Left forelimb (tissue), 1 donor: Measurements from ENCODE around the gene PTGER3.
"Not testable (repeated sequence)": the region's sequence is repeated elsewhere in the genome, so short reads cannot be mapped to it uniquely, and the experiment has no call there.

Experiments used
- DNase-seq: peaks from one replicate; pipeline ENCODE4 v3.0.0-alpha.2; 2018; ENCODE audit warnings: low spot score

PTGER3 gene

DNA sequence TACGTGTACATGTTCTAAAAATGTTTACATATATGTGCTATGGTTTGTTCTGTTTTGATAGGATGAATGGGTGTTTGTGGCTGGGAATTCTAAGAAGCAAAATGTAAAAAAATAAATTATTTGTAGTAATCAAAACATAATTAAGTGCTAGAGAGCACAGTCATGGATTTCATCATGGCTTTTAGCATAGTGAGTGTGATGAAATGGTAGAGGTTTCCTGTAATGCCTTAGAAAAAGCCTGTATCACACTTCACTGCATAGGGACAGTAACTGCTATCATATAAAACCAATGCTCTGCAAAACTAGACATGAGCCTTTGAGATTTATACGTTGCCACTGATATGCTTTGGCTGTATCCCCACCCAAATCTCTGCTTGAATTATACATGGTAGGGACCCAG lies 99.8 kb downstream of the PTGER3 start:
- no peak for DNase-seq

DNA sequence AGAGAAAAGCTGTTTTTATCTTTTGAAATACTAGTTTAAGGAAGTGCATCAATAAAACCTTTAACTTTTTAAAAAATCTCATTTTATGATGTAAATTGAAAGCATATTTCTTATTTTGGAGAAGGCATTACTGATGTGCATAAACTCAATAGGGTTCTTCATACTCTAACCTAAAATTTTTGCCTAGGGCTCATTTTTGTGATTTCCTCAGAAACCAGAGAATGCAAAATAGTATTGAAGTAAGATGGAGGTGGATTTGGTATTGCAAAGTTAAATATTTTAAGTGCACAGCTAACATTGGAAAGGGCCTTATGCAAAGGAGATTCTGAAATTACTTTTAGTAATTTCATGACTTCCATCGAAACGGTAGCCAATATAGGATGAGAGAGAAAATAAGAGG lies 101.9 kb downstream of the PTGER3 start:
- DNase-seq: no peak

DNA sequence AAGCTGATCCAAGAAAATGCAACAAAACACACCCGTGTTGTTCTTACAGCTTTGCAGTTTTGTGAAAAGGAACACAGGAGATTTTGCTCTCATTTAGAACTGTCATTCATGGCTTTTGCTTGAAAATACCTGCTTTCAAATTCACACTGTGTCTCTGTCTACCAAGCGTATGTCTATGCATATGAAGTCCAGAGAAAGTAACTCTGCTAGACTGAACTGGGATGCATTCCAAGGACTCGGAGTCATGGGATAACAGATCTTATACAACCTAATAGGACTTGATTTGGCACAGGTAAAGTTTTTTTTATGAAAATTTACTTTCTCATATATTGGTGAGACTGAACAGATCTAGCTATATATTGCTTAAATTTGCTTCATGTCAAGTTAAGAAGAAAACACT lies 102.4 kb downstream of the PTGER3 start:
- no peak for DNase-seq

DNA sequence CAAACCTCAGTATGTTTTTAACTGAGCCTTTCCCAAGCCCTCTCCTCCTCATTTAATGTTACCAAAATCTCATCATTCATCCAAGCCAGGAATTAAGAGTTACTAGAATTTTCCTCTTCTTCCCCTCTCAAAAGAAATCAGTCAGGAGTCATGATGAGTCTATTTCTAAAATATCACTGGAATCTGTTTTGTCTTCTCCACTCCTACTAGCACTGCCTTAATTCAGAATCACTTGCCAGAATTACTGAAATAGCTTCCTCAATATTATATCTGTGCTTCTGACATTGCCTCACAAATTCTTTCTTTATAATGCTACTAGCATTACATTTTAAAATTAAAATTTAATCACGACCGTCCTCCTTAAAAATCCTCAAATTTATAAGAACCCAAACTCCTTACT lies 106.1 kb downstream of the PTGER3 start:
- DNase-seq: no peak

DNA sequence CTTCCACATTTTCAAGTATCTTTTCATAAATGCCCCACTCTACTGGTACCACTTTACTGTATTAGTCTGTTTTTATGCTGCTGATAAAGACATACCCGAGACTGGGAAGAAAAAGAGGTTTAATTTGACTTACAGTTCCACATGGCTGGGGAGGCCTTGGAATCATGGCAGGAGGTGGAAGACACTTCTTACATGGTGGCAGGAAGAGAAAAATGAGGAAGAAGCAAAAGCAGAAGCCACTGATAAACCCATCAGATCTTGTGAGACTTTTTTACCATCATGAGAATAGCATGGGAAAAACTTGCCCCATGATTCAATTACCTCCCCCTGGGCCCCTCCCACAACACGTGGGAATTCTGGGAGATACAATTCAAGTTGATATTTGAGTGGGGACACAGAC lies 107.2 kb downstream of the PTGER3 start:
- DNase-seq: not testable (repeated sequence)

DNA sequence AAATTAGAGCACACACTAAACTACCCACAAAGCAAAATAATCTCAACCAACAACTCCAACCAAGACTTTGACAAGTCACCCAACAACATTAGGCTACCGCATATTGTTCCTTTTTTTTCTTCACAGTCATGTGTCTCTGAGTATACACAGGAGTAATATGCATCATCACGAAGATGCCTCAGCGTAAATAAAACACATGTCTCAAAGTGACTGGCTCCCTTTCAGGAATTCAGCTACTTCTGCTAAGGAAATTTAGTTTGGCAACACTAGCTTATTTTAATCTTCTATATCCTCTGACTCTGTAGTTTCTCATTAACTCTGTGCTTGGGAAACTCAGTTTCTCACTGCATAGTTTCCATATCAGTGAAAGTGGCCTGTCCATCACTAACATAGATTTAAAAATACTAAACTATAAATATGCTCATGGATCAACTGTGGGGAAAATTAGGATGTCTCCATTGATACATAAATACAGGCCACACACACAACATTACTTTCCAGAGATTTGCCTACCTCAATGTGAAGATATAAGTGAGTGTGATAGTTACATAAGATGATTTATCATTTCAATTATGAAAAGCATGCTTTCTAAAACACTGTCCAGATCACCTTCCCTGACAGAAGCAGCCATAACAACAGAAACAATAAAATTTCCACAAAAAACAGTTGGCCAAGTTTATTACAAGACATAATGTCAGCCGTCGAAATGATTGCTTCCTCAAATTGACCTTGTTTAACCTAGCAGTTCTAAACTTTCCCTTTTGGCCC lies 113.2 kb downstream of the PTGER3 start:
- no peak for DNase-seq

DNA sequence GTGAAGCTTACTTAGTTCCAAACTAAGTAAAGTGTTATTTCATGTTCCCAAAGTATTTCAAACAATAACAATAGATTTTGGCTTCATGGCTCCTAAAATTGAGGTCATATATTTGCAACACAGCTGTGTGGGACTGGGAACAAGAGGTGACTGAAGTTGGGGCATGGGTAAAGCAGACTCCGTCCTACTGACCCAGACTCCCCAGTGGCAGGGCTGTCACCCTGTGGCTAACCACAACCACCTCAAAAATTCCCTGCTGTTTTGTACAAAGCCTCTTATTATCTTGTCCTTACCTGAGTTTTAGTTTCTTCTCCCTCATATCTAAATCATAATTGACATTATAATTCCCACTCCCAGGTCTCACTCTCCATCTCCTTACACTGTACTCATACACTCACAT lies 117.6 kb downstream of the PTGER3 start:
- no peak for DNase-seq

DNA sequence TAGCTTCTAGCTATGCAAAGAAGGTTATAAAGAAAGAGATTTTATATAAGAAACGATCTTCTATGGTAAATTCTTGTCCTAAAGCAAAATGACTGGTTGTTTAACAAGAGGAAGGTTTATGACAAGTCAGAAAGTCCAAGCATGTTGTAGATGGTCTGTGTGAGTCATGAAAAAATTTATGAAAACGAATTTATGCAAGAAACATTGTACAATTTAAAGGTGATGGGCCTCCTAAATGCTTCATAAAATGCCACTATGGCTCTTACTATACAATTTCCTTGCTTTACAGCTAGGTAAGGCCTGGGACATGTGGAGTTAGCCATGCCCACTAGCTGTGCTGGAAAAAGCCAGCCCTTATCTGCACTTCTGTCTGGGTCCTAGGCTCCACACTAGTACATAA lies 125.4 kb downstream of the PTGER3 start:
- DNase-seq: no peak
